DND-41 (cell line): ENCODE measurements around the gene EIF4E1B.

Experiments
- EZH2 ChIP-seq: IDR thresholded peaks from 3 replicates; pipeline ENCODE4 v1.6.1; 2012; ENCODE audit warnings: borderline replicate concordance, low read depth, mild to moderate bottlenecking, moderate library complexity, low read length, inconsistent platforms; ENCODE audit not compliant: severe bottlenecking
- TF ChIP-seq, protein P1 (sequence below): IDR thresholded peaks from 2 replicates; pipeline ENCODE4 v1.5.1; 2012; ENCODE audit warnings: borderline replicate concordance, low read length, moderate library complexity, mild to moderate bottlenecking; ENCODE audit not compliant: poor library complexity, severe bottlenecking; ENCODE audit errors: extremely low read depth

DNA sequence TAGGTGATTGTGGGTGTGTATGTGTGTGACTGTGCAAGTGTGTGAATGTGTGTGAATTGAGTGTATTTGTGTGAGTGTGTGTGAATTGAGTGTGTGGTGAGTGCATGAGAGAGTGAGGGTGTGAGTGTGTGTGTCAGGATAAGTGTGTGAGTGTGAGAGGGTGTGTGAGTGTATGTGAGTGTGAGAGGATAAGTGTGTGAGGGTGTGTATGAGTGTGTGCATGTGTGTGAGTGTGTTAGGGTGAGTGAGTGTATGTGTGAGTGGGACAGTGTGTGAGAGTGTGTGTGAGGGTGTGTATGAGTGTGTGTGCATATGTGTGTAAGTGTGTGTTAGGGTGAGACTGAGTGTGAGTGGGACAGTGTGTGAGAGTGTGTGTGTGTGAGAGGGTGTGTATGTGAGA is 42.2 kb upstream of the EIF4E1B start:
- TF ChIP-seq, protein P1, sequence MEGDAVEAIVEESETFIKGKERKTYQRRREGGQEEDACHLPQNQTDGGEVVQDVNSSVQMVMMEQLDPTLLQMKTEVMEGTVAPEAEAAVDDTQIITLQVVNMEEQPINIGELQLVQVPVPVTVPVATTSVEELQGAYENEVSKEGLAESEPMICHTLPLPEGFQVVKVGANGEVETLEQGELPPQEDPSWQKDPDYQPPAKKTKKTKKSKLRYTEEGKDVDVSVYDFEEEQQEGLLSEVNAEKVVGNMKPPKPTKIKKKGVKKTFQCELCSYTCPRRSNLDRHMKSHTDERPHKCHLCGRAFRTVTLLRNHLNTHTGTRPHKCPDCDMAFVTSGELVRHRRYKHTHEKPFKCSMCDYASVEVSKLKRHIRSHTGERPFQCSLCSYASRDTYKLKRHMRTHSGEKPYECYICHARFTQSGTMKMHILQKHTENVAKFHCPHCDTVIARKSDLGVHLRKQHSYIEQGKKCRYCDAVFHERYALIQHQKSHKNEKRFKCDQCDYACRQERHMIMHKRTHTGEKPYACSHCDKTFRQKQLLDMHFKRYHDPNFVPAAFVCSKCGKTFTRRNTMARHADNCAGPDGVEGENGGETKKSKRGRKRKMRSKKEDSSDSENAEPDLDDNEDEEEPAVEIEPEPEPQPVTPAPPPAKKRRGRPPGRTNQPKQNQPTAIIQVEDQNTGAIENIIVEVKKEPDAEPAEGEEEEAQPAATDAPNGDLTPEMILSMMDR, result no peak
- TF ChIP-seq EZH2, result no peak
